Measurements from ENCODE around the gene TBC1D22A.
A peak's percentile ranks its signal among the peaks of the same experiment; 100 is the strongest.
"Not testable (repeated sequence)": the region's sequence is repeated elsewhere in the genome, so short reads cannot be mapped to it uniquely, and the experiment has no call there.

The TBC1D22A gene

GRCh38 chr22:47166033-47166404, 403.6 kb downstream of the TBC1D22A start:
- DNase-seq = no peak

- no peak for DNase-seq
Measured at GRCh38 chr22:47166446-47167016, 404.1 kb downstream of the TBC1D22A start.

- DNase-seq = no peak
Measured at GRCh38 chr22:47167056-47167455, 404.6 kb downstream of the TBC1D22A start.

- not testable (repeated sequence) for DNase-seq
Measured at GRCh38 chr22:47167921-47168320, 405.5 kb downstream of the TBC1D22A start.

- DNase-seq = no peak
Measured at GRCh38 chr22:47168441-47168840, 406.0 kb downstream of the TBC1D22A start.

- DNase-seq = peak; percentile 19
Measured at GRCh38 chr22:47168900-47169800, 406.7 kb downstream of the TBC1D22A start.

GRCh38 chr22:47169801-47170140, 407.3 kb downstream of the TBC1D22A start:
- no peak for DNase-seq

- not testable (repeated sequence) for DNase-seq
Measured at GRCh38 chr22:47170511-47171440, 408.3 kb downstream of the TBC1D22A start.

GRCh38 chr22:47171441-47172221, 409.2 kb downstream of the TBC1D22A start:
- DNase-seq = no peak

- no peak for DNase-seq
Measured at GRCh38 chr22:47172771-47173534, 410.5 kb downstream of the TBC1D22A start.

GRCh38 chr22:47173535-47174021, 411.1 kb downstream of the TBC1D22A start:
- DNase-seq = no peak

- DNase-seq = no peak
Measured at GRCh38 chr22:47174096-47174495, 411.6 kb downstream of the TBC1D22A start.

- no peak for DNase-seq
Measured at GRCh38 chr22:47174671-47175112, 412.2 kb downstream of the TBC1D22A start.

- no peak for DNase-seq
Measured at GRCh38 chr22:47175151-47176025, 412.9 kb downstream of the TBC1D22A start.

- no peak for DNase-seq
Measured at GRCh38 chr22:47176026-47176389, 413.6 kb downstream of the TBC1D22A start.

- DNase-seq = no peak
Measured at GRCh38 chr22:47176573-47177333, 414.3 kb downstream of the TBC1D22A start.

- DNase-seq = no peak
Measured at GRCh38 chr22:47177334-47177815, 414.9 kb downstream of the TBC1D22A start.

- no peak for DNase-seq
Measured at GRCh38 chr22:47178339-47178738, 415.9 kb downstream of the TBC1D22A start.

- DNase-seq = no peak
Measured at GRCh38 chr22:47180796-47181195, 418.3 kb downstream of the TBC1D22A start.

Measured in NCI-H82 (cell line).